Brain pericyte (primary cell): ENCODE data around the gene FGF4.

Source experiments
- DNase-seq: peaks from one replicate; pipeline ENCODE4 v3.0.0-alpha.2; 2012; ENCODE audit warnings: low read depth, low spot score

Gene FGF4

DNA sequence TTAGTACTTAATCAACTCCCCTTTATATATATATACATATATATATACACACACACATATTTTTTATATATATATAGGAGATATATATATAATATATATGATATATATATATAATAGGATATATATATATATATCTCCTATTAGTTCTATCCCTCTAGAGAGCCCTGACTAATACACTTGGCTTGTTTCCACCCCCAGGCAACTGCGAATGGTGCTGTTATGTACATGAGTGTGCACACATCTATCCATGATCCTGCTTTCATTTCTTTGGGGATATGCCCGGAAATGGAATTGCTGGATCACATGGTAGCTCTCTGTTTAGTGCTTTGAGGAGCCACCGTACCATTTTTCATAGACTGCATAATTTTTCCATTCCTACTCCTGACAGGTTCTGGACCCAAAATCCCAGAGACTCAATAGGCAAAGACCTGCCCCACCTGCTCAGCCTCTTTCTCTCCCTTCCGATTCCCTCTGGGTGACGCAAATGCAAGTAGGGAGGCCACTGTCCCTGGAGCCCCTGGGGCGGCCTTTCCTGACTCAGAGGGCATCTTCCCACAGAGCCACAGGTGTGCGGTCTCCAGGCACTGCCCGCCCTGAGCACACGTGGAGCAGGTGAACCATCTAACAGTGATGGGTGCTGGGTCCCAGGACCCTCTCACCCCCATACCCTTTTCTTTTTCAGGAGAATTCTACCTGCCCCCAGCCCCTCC, 32.1 kb upstream of the FGF4 start:
- DNase-seq = no peak

DNA sequence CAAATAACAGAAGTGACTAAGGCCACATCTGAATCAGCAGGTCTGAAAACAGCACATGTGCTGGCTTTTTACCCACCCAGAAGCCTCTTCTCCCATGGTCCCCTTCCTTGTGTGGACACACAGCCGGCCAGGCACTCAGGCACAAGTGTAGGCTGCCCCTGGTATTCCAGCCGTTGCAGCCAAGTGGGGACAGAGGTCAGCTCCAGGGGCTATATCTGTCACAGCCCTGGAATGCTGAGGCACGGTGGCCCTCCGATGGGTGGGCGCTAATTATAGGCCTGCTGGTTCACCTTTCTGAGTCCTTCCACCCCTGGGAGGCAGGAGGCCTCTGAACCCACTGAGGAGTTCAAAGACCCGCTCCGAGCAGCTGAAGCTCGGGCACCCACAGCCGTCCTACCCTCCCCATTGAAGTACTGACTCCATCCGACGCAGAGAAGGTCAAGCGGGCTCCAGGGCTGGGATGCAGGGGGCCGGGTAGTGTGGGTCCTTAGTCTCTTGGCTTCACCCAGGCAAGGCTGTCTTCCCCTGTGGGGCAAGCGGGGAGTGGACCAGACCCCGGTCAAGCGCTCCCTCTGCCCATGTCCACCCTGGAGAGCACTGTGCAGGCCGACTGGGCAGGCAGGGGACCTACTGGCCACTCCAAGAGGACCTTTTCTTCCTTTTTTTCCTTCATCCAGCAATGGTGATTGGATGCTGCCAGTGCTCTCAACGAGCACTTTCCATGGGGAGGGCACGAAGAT, 29.8 kb upstream of the FGF4 start:
- no peak for DNase-seq

DNA sequence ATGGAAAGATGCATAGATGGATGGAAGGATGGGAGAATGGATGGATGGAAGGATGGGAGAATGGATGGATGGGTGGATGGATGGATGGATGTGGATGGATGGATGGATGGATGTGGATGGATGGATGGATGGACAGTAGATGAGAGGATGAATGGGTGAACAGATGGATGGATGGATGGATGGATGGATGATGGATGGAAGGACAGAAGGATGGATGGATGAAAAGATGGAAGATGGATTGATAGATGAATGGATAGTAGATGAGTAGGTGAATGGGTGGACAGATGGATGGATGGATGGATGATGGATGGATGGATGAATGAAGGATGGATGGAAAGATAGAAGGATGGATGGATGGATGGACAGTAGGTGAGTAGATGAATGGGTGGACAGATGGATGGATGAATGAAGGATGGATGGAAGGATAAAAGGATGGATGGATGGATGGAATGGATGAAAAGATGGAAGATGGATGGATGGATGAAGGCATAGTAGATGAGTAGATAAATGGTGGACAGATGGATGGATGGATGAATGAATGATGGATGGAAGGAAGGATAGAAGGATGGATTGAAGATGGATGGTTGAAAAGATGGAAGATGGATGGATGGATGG, 28.6 kb upstream of the FGF4 start:
- no peak for DNase-seq

DNA sequence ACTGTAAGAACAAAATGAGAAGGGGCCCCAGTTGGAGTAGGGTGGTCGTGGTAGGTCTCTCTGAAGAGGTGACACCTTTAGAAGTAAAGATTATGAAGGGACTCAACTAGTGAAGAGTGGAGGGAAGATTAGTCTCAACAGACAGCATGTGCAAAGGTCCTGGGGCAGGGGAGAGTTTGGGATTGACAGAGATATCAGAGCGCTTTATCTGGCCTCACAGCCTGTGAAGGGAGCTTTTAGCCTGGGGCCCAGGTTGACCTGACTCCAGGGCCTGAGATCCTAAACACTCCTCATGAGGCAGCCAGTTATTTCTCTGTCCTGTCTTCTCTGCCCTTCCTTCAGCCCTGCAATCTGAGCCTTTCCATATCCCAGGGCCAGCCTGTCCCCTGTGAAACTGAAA, 27.9 kb upstream of the FGF4 start:
- no peak for DNase-seq

DNA sequence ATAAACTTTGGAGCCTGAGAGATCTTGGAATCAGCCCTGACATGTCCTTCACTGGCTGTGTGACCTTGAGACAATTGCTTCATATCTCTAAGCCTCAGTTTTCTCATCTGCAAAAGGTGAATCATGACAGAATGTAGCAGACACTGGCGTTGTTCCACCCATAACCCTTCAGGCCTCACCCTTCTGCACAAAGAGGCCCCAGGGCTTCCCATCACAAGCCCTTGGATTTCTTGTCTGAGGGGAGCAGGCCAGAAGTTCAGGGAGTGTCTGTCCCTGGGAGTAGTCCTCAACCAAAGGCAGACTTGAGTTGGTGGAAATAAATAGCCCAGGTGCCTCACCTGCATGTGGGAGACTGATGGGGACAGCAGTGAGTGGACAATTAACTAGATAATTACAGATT, 27.4 kb upstream of the FGF4 start:
- no peak for DNase-seq

DNA sequence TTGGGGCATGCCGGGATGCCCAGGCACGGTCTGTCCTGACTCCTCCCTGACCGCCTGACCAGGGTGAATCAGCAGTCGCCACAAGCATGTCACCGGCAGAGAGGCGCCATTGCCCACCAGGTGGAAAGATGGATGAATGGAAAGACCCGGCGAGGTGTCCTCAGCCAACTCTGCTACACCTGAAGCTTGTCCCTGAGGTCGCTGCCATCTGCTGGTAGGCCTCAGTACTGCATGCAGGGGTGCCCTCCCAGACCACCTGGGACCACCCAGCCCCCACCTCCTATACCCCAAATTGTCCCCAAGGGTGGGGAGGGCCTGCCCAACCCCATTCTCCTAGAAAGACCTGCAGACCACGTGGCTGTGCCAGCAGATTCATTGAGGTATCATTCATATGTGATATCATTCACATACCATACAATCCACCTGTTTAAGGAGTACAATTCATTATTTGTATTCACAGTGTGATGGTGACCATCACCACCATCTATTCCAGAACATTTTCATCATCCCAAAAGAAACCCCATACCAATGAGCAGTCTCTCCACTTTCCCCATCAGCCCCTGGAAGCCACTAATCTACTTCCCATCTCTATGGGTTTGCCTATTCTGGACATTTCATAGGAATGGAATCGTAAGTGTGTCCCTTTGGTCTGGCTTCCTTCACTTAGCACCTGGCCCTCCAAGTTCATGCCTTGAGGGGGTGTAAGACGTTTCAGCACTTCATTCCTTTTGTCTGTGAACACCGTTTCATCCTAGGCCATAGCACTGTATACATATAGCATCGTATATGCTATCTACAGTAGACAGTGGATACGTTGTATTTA, 26.6 kb upstream of the FGF4 start:
- no peak for DNase-seq

DNA sequence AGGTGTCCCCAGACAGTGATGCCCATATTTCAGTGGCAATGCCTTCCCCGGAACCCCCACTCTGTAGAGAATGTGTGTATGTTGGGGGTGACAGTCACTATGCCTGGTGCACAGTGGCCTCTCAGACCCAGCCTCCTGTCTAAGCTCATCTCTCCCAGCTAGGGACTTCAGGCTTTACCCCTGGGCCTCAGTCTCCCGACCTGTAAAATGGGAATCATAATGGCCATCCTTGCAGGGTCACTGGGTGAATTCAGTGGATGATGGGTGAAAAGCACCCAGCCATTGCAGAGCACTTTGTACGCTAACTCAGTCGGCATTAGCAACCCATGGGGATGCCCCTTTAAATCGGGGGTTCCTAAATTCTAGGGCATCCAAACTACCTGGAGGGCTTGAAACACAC, 25.1 kb upstream of the FGF4 start:
- no peak for DNase-seq

DNA sequence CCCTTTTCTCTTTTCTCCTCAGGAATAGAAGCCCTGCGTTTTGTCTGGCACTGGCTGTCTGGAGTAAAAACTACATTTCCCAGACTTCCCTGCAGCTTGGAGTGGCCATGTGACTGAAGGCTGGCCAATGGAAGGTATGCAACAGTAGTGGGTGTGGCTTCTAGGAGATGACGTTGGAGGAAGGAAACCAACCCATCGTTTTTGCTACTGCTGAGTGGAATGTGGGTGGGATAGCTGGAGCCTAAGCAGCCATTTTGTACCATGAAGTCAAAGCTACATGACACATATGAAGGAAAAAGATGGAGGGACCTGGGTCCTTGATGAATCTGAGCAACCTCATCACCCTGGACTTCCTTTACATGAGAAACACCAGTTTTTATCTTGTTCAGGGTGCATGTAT, 24.4 kb upstream of the FGF4 start:
- DNase-seq = no peak

DNA sequence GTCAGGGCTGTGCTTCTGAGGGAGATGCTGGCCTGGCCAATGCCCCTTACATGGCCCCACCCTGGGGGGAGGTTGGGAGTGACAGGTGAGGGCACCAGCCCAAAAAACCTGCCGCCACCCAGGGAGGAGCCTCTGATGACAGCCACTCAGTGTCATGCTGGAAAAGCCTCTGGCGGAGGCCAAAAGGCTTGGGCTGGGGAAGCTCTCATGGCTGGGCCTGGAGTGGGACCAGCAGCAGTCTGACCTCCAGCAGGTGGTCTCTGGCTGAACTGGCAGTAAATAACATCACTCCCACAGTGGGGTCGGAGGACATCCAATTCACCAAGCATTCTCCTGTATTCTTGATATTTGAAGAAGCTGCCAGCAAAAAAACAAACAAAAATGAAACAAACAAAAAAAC, 24.0 kb upstream of the FGF4 start:
- DNase-seq = no peak

DNA sequence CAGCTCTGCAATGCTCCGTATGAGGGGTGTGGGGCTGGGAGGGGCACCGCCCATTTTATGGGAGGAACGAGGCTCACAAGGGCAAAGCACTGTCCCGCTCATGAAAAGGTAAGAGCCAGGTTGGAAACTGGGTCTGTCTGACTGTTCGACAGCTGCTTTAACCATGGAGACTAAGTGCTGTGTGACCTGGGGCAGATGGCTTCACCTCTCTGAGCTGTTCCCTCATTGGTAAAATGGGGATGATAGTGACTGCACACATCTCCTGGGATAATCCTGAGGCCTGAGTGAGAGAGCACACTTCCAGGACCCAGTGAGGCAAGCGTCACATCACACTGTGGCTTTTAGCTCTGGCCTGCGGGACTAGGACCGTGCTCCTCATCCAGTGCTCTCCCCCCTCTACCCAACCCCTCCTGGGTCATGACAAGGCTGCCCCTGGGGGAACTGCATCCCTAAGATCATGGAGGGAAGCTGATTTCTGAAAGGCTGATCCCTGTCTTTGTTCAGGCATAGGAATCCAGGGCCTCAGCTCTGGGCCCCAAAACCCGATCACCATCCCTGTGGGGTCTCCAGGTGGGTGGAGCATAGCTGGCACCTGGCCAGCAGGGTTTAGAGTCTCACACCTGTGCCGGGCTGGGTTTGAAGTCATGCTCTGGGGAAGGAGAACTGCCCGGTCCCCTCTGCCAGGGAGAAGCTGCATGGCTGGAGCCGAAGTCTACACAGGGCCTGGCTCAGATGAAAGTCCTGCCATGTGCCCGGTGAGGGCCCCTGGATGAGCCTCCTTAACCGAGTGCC, 22.8 kb upstream of the FGF4 start:
- DNase-seq = no peak

DNA sequence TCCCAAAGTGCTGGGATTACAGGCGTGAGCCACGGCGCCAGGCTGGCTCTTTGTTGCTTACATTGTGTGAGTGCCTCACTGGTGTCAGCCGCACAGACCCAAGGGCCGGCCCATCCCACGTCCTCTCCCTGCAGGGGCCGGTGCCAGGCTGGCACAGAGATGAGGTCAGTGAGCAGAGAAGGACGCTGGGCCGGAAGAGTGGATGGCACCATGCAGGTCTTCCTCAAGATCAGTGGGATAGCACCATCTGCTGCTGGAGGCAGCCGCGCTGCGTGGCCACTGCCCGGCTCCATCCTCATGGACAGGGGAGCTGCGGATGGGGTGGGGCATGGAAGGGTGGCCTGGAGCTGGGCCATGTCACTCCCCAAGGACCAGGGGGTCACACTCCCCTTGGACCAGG, 22.0 kb upstream of the FGF4 start:
- no peak for DNase-seq

DNA sequence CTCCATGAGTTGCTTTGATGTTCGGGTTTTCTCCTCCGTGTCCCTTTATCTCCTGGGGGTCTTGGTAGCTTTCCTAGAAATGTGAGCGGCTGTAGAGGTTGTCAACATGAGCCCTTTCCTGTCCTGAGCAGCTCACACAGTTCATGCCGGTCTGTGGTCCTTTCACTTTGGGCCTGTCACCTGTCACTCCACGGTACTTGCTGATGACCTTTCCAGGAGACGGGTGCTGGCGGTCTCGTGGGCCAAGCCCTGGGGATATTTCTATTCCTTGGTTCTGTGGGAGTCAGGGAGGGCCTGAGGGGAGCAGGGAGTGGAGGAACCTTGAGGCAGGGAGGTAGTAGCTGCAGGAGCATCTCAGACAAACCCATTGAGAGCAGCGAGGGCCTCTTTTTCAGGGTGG, 20.9 kb upstream of the FGF4 start:
- no peak for DNase-seq

DNA sequence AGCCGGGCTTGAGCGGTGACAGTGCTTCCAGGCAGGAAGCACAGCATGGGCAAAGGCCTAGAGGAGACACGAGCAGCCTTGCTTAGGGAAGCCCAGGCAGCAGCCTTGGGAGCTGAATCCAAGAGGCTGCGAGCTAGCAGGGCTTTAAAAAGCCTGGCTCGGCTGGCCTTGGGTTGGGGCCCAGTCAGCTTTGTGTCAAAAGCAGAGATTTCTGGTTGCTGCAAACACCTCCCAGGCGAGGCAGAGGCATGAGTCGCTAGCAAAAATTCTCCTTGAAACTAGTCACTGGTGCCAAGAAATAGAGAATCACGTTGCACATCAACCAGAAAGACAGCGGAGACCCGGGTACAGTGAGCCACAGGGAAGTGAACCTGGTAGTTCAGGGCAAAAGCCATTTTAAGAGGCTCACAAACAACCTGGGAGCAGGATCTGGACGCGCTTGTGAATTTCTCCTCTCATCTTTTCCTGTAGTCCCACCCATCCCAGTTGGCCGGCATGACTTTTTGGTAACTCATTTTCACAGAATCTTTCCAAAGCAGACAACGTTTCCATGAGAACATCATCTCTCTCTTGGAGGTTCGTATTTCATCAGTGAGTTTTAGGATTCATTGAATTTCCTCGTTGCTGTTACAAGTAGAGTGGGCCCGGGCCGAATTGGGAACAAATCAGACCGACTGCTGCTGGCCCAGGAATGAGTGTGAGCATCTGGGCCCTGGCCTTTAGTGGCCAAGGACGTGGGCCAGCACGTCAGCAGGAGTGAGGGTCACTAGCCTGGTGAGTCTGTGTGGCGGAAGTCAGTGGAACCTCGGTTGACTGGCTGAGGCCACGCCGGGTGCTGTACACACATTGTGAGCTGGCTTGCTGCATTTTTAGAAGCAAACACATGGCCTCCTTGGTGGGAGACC, 16.4 kb upstream of the FGF4 start:
- no peak for DNase-seq

DNA sequence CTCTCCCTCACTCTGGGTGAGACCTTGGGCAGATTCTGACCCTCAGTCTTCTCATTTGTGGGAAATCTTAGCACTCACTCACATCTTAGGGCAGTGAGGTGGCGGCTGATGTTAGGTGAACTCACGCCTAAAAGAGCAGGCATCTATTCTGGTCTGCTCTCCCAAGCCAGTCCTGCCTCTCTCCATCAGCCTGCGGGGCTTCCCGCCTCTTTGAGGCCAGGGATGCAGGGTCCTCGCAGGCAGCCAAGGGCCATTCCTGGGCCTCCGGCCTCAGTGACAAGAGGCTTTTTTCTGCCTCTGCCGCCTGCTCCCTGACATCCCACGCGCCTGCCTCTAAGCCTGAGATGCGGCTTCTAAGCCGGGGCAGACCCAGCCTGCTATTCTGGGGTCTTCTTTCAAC, 13.8 kb upstream of the FGF4 start:
- DNase-seq = no peak

DNA sequence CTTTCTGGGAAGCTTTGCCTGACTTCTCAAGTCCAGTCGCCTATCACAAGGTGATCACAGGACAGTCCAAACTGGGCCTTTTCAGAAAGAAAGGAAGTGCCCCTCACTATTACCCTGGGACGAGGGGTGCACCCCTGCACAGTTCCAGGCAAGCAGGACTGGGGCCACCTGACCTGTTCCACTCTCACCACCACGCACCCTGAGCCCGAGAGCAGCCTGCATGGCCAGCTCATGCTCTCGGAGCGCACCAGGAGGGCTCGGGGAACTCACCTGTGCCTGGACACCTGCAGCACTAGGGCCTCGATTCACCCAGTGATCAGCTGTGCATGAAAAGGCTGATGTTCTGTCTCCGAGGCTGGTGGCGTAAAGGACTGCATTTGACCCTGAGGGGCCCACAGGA, 12.8 kb upstream of the FGF4 start:
- DNase-seq = no peak

DNA sequence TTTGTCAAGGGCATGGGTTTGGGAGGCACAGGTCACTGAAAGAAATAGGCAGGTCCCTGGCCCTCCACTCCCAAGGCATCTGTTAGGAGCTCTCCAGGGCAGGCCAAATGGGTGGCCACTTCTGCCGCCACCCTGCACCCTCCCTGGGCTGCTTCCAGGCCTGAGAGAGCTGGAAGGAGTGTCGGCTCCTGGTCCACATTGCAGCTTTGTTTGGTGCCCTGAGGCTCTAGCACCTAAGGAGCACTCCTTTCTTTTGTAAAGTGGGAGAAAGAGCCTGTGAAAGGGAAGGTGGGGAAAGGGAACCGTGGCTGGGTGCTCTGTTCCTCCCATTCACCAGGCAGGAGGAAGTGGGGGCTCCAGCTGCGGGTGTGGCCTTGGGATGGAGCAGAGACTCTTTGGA, 12.3 kb upstream of the FGF4 start:
- DNase-seq = no peak

DNA sequence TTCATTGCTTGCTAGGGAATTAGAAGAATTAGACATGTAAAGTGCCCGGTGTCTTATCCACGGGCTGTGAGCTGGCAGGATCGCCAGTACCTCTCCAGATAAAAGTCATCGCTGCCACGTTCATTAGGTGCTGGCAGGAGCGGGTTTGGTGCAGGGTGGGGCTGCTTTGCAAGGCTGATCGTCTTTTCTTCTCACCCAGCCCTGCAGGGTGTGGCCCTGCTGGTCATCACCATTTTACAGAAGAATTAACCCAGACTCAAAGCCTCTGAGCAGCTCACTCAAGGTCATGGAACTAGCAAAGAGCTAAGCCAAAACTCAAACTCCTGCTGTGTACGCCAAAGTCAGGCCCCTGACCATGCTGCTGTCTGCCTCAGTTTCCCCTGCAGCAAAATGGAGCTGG, 6.1 kb upstream of the FGF4 start:
- no peak for DNase-seq

DNA sequence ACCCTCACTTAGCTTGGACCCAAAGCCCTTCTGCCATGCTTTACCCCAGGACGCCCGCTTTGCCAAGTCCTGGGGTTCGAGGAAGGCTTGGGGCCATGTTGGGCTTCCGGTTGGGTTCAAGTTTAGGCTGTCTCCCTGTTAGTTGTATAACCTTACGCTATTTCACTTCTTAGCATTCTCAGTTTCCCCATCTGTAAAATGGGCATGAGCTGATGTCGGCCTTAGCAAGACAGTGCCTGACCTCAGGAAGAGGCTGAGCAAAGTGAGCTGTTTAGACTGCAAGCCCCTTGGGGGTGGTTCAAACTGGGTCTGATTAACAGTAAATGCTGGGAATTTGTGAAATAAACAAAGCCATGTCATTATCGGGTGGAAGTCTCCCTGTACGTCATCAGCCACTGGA, 3.2 kb upstream of the FGF4 start:
- no peak for DNase-seq

DNA sequence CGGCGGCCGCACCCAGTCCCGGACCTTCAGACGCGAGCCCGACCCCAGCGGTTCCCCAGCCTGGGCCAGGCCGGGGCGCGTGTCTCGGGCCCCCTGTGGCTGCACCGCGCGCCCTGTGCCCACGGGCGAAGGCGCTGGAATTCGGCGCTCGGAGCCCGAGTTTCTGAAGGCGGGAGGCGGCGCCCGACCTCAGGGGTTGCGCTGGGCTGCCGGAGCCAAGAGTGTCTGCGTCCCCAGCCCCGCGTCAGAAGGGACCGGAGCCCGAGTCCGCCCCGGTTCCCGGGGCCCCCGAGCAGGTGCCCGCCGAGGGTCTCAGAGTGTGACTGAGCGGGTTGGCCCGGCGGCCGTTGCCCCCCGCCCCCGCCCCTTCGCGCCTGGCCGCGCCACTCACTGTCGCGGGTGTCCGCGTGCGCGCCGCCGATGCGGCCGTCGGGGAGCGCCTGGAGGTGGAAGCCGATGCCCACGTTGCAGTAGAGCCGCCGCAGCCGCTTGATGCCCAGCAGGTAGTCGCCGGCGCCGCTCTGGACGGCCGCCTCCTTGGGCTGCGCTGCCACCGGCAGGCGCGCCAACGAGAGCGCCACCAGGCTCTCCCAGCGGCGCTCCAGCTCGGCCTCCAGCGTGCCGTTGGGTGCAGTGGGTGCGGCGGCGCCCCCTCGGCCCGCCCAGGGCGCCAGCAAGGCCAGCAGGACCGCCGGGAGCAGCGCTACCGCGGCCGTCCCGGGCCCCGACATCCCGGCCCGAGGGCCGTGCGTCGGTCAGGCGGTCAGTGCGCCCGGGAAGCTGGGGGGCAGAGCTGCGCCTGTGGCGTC, 583 bp downstream of the FGF4 start:
- no peak for DNase-seq
